GM19324 (cell line): ENCODE measurements around the gene LRRC53.

Source experiments
- ATAC-seq: cut with Tn5 transposase; IDR thresholded peaks from one replicate; pipeline ENCODE4 v1.9.1; 2021; ENCODE audit warnings: mild to moderate bottlenecking, moderate library complexity; ENCODE audit not compliant: unreplicated experiment, low FRiP score

The LRRC53 gene

GRCh38 chr1:74504125-74504932, 8.1 kb downstream of the LRRC53 start:
- peak; percentile 84 for ATAC-seq

- ATAC-seq, result no peak
These were observed 9.6 kb downstream of the LRRC53 start for GRCh38 chr1:74502858-74503257.

DNA sequence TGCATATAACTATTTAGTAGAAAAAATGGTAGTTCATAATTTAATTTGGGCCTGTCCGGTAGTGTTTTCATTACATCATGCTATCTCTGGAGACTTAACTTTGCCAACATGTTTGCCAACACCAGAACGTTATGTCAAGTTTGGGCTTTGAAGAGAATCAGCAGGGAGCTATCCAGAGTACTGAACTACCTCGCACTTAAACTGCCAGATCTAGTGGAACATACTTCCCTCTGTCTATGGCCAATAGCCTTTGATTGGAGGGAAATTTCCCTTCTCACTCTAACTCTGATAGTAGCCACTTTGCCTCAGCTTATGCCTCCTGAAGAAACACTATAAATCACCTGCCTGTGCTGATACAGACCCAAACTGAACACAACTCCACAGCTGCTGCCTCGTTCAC, 10.0 kb downstream of the LRRC53 start:
- ATAC-seq, result no peak

GRCh38 chr1:74498901-74499300, 13.5 kb downstream of the LRRC53 start:
- ATAC-seq, result no peak

DNA sequence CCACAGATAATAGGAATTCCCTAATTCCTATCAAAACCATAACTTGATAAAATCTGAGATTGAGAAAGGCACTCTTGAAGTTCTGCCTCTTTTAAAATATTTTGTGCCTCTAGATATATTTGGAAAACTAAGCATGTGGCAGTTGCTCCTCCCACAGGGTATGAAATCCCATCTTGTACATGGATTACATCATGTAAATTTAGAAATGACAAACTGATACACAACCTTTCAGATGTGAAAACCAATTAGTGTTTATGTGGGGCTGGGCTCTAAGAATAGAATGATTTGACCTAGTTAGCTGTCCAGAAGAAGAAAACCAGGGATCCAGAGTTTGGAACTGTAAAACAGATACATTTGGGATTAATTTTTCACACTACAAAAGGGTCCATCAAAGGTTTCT, 15.7 kb downstream of the LRRC53 start:
- ATAC-seq, result no peak

- ATAC-seq, result no peak
These were observed 26.4 kb downstream of the LRRC53 start for GRCh38 chr1:74486036-74486435.

DNA sequence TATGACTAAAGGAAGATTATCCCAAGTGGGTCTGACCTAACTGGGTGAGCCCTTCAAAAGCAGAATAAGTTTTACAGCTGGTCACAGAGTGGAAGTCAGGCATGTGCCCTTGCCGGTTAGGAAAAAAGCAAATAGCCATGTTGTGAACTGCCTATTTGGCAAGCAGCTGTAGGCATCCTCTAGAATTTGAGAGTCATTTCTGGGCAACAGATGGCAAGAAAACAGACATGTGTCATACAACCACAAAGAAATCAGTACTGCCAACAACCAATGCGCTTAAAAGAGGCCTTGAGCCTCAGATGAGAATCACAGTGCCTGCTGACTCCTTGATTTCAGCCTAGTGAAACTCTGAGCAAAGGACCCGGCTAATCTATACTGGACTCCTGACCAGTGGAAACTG, 26.8 kb downstream of the LRRC53 start:
- ATAC-seq, result no peak

GRCh38 chr1:74481607-74482006, 30.8 kb downstream of the LRRC53 start:
- no peak for ATAC-seq

- no peak for ATAC-seq
These were observed 32.3 kb downstream of the LRRC53 start for GRCh38 chr1:74480068-74480467.

GRCh38 chr1:74478979-74479378, 33.4 kb downstream of the LRRC53 start:
- no peak for ATAC-seq

- no peak for ATAC-seq
These were observed 37.8 kb downstream of the LRRC53 start for GRCh38 chr1:74474585-74474984.

DNA sequence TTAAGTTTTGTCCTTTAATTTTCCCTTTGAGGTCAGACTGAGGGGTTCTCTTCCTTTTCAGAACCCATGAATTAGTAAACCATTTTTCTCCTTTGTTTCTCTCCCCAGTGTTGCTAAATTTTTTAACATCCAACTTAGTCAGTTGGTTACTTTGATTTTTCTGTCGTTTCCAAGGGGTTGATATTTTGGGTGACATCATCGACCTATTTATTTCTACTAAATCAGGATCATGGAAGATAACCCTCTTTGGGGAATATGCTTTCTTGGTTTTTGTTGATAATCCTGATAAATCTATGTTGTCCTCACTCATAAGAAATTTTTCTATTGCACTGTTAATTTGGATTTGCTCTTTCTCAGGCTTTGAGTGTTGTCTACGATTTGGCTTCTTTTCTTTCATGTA, 40.9 kb downstream of the LRRC53 start:
- ATAC-seq, result no peak

DNA sequence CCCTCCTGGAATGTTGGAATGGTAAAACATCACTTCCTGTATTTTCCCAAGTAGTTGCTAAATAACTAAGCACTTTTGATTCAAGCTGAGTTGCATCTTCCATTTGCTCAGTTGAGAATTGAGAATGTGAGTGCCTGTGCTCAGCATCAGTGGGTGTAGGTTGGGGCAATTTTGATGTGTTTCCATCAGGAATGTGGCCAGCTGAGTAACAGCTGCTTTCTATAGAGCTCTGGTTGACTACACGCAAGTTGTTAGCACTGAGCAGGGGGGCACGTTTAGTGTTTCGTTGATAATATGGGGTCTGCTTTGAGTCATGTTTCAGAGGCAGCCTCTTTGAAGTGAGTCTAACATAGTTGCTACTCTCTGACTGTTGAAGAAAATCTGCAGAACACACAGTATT, 41.5 kb downstream of the LRRC53 start:
- ATAC-seq, result no peak

GRCh38 chr1:74470251-74470650, 42.2 kb downstream of the LRRC53 start:
- no peak for ATAC-seq

GRCh38 chr1:74468982-74469603, 43.3 kb downstream of the LRRC53 start:
- ATAC-seq, result no peak

DNA sequence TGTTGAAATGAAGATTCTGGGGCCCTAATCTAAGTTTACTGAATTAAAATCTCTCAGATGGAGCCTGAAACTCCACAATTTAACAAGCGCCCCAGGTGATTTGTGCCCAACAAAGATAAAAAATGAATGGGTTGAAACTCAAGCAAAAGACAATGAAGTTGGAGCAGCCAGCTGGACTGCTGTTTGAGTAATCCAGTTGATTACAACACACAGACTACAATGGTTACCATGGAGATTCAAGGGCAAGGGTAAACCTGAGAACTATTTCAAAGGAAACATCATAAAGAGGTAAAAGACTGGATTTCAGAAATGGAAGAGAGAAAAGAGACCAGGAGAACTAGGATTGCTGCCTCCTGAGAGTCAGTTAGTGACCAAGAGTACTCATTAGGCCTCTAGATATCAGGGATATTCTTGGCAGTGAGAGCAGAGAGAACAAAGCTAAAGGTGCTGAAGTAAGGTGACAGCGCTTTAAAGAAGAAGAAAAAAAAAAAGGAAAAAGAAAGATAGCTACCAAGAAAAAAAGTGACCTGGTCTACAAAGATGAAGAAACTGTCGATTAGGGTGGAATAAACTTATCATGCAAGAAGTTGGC, 44.5 kb downstream of the LRRC53 start:
- ATAC-seq, result no peak

DNA sequence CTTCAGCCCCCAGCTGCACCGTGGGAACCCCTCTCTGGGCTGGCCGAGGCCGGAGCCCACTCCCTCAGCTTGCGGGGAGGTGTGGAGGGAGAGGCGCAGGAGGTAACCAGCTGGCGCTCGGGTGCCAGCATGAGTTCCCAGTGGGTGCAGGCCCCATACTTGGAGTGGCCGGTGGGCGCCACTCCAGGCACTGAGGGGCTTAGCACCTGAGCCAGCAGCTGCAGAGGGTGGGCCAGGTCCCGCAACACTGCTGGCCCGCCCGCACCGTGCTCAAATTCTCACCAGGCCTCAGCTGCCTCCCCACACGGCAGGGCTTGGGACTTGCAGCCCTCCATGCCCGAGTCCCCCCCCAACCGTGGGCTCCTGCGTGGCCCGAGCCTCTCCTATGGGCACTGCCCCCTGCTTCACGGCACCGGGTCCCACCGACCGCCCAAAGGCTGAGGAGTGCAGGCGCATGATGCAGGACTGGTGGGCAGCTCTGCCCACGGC, 47.2 kb downstream of the LRRC53 start:
- ATAC-seq, result no peak

GRCh38 chr1:74464037-74464436, 48.4 kb downstream of the LRRC53 start:
- ATAC-seq, result no peak

DNA sequence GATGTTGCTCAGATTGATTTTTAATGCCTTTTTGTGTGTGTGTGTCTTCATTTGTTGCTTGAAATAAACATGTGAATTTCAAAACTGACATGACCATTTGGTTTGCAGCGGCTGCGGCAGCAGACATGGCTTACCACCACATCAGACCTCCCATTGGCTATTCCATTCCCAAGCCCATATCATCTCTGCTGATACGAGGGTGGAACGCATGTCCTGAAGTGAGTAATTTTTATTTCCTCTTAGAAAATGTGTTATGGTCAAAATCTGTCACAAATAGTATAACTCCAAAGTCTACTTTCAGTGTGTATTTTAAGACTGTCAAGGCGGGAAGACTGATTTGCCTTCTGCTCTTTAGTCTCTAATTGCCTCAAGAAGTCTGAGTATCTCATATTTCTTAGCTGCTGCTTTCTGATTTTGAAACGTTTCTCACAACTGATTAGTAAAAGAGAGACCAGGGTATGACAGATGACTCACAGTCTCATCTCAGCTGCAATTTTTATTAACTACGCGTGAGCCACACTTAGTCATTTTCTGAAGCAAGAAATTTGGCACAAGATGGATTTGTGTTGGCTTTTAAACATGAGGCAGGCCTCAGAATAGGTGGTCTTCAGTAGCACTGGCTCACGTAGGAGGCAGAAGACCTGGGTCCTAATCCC, 49.0 kb downstream of the LRRC53 start:
- ATAC-seq, result no peak

DNA sequence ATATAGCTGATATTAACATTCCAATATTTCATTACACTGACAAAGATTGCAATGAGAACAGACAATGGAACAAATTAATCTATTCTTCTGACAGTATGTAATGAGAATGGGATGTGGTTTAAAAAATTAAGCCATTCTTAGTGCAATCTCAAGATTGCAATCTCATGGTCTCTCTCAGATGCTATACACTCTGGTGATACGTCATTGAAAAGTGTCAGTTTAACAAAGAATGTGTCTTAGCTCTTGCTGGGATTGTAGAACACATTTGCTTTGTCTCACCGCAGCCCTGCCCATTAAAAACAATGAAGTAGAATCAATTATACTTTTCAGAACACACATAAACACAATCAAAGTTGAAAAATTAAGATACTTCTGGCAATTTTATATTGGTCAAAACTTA, 55.2 kb downstream of the LRRC53 start:
- no peak for ATAC-seq

- ATAC-seq, result no peak
These were observed 57.0 kb downstream of the LRRC53 start for GRCh38 chr1:74455390-74455789.
